HG03571 (cell line): ENCODE data around the gene TLK2.
A peak's percentile ranks its signal among the peaks of the same experiment; 100 is the strongest.

Experiments
- ATAC-seq: cut with Tn5 transposase; IDR thresholded peaks from one replicate; pipeline ENCODE4 v1.9.1; 2021; ENCODE audit not compliant: unreplicated experiment

Gene TLK2

DNA sequence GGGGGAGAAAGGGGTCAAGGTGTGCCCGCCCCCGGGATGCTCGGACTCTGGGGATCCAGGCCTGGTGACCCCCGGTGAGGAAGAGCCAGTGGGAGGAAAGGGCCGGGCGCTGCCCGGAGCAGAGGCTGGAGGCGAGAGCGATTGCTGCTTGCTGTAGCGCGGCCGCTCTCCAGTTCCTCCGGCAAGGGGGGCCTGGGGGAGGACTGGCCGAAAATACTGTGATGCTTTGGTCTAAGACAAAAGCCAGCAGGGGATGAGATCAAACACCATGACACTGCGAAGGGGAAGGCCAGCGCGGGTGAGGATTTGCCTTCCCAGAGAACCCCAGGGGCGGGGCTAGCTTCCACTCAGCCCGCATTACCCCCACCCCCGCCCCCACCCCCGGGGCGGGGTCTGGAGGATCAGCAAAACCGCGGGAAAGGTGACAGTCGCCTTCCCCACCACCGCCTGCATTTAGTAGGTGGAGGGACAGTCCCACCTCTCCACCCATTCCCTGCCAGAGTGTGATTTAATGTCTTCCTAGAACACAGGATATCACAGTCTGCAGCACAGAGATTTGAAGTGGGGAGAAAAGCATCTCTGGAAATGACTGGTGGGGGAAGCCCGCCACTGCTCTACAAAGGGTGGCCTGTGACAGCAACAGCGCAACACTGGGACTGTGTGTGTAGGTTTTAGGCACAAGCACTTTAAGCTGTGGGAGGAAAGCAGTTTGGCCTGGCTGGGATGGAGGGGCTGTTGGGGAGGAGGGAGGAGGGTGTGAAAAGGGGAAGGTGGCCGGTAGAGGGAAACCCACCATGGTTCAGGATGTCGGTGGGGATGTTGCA lies 174.6 kb downstream of the TLK2 start:
- ATAC-seq = peak; percentile 72

- ATAC-seq = no peak
Observed at GRCh38 chr17:62653826-62654761, 175.5 kb downstream of the TLK2 start.

DNA sequence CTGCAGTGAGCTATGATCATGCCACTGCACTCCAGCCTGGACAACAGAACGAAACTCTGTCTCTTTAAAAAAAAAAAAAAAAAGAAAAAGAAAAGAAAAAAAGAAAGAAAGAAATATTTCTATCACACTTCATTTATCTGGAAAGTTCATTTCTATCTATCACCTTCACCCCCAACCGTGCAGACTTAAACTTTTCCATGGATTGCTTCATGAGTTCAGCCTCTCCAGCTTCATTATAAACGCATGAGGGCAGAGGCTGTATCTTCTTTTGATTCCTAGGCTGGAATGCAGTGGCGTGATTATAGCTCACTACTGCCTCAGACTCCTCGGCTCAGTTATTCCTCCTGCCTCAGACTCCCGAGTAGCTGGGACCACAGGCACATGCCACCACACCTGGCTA lies 177.0 kb downstream of the TLK2 start:
- no peak for ATAC-seq

- no peak for ATAC-seq
Observed at GRCh38 chr17:62656446-62656845, 177.8 kb downstream of the TLK2 start.

GRCh38 chr17:62657145-62657665 lies 178.6 kb downstream of the TLK2 start:
- ATAC-seq = no peak

DNA sequence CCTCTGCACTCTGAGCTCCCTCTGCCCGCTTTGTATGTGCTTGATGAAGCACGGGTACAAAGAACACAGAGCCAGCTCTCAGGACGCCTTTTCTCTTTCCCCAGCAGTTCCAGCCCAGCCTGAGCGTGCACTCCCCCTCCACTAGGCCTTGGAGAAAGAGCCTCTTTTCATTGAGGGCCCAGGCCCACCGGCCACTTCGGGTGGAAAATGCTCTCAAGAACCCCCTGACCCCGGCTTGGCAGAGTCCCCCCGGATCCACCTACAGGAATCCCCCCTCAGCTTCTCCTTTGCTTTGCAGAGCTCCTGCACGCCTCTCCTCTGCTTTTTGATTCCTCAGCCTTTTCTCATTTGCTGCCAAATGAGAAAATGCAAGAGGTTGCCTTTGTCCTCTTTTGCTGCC lies 179.1 kb downstream of the TLK2 start:
- no peak for ATAC-seq

DNA sequence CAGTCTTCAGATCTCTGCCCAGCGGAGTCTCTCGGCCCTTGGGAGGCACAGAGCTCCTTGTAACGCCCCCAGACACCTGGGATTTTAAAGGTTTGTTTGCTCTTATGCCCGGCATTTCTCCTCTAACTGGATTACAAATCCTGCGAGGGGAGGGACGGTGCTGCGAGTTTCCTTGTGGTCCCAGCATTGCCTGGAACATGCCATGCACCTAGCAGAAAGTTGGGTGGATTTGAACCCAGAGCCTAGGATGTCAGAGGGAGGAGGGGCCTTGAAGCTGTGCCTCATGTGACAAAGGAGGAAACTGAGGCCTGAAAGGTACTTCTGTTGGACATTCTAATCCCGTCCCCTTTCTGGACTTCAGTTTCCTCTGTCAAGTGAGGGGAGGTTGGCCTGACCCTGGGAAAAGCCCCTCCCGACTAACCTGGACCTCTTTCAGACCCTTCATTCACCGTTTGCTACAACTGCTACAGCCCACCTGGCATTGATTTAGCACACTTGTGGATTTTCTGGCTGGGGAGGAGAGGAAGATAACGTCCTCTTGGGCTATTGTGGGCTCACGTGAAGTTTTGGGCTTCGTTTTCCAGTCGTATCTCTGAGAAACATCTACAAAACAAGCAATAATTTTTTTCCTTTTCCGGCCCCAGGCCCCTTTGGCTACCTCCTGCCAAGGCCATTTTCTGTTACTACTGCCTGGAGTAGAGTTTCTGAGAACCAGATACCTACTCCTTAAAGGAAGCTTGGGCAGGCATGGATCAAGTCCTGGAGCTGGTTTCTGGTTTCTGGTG lies 179.7 kb downstream of the TLK2 start:
- no peak for ATAC-seq

GRCh38 chr17:62660629-62661118 lies 182.0 kb downstream of the TLK2 start:
- ATAC-seq = no peak

GRCh38 chr17:62661337-62661736 lies 182.7 kb downstream of the TLK2 start:
- no peak for ATAC-seq

- no peak for ATAC-seq
Observed at GRCh38 chr17:62662855-62663254, 184.2 kb downstream of the TLK2 start.
